ENCODE results near the gene UBE2E2. TPM values are rescaled to one million over a fixed set of nuclear protein-coding genes. Genes with fewer than 3 reads are reported as not detected.
A peak's percentile ranks its signal among the peaks of the same experiment; 100 is the strongest.
"Not testable (repeated sequence)": the region's sequence is repeated elsewhere in the genome, so short reads cannot be mapped to it uniquely, and the experiment has no call there.

Gene UBE2E2
- total RNA-seq, 1 experiment from 2014 or later = 27.5 TPM

DNA sequence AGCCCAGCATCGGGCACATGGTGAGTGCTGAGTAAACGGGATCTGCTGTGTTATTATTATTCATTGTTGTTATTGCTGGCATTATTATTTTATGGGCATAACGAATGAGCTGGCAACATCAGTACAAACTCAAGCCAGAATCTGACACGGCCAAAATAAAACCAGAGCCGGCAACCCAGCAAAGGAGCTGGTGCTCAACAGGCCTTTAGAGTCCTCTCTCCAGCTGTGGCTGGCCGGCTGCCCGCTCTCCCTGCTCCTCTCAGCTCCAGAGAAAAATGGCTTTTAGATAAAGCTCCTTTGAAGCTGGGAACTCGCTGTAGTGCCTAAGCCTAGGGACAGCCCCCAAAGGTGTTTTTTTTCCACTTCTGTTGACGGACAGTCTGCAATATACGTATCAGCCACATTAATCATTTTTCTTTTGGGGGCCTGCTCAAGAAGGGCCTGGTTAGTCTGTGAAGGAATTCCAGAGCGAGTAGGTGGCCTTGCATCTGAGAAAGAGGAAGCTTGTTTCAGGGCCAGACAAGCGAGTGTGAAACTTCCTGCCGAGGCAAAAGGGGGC lies 408.7 kb downstream of the UBE2E2 start:
- DNase-seq (ENCODE audit: low read depth) = no peak

GRCh38 chr3:23612296-23612891 lies 409.3 kb downstream of the UBE2E2 start:
- DNase-seq (ENCODE audit: low read depth) = peak; percentile 63

DNA sequence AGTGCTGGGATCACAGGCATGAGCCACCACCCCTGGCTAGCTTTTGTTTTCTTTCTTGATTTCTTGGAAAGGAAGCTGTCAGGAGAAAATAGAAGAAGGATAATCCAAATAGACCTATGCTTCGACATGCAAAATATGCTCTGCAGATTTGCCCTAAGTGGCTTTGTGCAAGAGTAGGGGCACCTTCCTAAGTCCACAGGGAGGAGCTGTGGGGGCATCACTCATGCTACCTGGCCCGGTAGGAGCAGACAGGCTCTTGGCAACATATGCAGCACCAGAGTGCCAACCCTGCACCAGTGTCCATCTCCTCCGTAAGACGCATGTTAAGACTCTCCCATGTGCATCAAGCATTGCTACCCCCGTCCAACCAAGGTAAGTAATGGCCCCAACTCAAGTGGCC lies 411.9 kb downstream of the UBE2E2 start:
- DNase-seq (ENCODE audit: low read depth) = no peak

- not testable (repeated sequence) for DNase-seq (ENCODE audit: low read depth)
These were observed 415.3 kb downstream of the UBE2E2 start for GRCh38 chr3:23618475-23618874.

DNA sequence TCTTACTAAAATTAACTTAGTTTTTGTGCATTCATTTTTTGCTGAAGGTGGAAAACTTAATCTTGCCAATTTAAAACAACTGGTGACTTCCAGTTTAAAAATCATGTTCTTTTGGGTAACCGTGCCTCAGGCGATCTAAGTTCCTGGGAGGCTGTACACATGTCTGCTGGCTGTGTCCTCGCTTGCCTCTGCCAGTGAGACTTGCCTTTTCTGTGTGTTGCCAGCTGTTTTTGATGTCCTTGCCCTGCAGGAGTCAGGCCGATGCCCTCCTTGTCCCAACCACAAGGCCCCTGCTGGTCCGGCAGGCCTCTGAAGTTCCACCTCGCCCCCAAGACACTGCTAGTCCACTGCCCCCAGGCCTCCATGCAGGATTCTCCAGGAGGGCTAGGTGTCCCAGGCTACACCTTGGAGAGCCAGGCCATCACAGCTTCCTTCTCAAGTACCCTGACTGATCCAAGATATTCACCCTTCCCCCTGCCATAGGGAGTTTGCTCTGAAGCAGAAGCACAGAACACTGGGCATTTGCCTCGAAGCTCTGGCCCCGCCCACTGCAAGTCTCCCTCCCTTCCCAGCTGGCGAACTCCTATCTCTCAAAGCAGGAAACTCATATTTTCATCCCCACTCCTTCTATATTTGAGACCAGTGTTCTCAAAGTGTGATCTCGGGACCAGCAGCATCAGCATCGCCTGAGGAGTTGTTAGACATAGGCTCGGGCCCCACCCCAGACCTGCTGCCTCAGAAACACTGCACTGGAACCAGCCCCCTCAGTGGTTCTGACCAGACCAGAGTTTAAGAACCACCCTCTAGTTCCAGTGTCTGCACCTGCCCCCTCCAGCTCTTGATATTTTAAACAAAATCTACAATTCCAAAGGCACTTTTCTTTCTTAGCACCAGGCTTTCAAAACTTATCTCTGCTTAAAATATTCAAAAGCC lies 416.8 kb downstream of the UBE2E2 start:
- no peak for DNase-seq (ENCODE audit: low read depth)

DNA sequence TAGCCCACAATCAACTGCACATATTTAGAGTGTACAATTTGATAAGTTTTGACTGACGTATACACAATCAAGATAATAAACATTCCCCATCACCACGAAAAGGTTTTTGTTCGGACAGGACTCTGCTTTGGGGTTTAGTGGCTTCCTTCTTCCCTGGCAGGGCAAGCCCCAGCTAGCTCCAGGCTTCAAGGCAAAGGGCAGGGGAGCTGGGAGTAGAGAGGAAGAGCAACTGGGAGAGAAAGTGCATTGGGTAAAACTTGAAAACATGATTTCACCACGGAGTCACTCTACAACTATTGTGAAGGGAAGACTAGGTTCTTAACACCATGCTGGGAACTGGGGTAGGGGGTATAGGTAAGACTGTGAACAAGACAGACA lies 417.5 kb downstream of the UBE2E2 start:
- DNase-seq (ENCODE audit: low read depth) = no peak

DNA sequence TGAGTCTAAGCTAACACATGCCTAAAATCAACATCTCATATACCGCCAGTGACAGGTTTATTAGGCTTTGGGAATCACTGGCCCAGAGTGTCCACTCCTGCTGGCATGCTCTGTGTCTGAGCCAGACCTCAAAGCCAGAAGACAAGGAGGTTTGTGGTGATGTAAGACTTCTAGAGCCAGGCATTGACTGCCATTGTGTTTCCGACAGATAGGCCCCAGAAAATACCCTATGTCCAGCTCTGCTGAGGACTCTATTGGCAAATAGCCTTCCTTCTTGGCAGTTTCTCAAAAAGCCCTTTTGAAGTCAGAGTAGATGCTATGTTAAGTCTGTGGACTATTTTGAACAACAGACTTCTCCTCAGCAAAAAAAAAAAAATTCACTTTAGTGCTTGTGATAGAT lies 420.7 kb downstream of the UBE2E2 start:
- no peak for DNase-seq (ENCODE audit: low read depth)

GRCh38 chr3:23624305-23624704 lies 421.2 kb downstream of the UBE2E2 start:
- no peak for DNase-seq (ENCODE audit: low read depth)

GRCh38 chr3:23626442-23626841 lies 423.3 kb downstream of the UBE2E2 start:
- no peak for DNase-seq (ENCODE audit: low read depth)

GRCh38 chr3:23629181-23629894 lies 426.2 kb downstream of the UBE2E2 start:
- DNase-seq (ENCODE audit: low read depth) = peak; percentile 88

GRCh38 chr3:23633261-23633960 lies 430.3 kb downstream of the UBE2E2 start:
- DNase-seq (ENCODE audit: low read depth) = no peak

DNA sequence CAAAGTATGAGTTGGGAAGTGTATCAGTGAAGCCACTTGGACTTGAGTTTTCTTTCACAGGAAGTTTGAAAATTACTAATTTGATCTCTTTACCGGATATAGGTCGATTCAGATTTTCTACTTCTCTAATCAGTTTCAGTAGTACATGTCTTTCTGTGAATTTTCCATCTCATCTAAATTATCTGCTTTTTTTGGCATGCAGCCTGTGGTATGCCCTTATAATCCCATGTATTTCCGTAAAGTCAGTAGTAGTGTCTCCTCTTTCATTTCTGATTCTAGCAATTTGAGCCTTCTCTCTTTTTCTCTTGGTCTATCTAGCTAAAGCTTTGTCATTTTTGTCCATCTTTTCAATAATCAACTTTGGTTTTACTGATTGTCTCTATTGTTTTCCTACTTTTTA lies 434.2 kb downstream of the UBE2E2 start:
- no peak for DNase-seq (ENCODE audit: low read depth)

GRCh38 chr3:23640471-23641146 lies 437.5 kb downstream of the UBE2E2 start:
- DNase-seq (ENCODE audit: low read depth) = no peak

Small RNA genes lying within 50 kb of the gene (small RNA-seq; reads per million reads assigned to genes)
- gene AC121251.1 (not detected), gene RF00019 (not detected), gene RNU6-788P (not detected), gene RNU6-922P (not detected)

Data from HT1080 (cell line).